Calu3 (cell line): ENCODE results near the gene PLA2G2A. TPM values are rescaled to one million over a fixed set of nuclear protein-coding genes. Genes with fewer than 3 reads are reported as not detected.

Experiments used
- BruUV-seq: library from RNA; stranded (reverse); fragments of 400-500 nt; replicated peaks from 2 replicates; lab custom pipeline; 2021; lab: Mats Ljungman, UMichigan
- CTCF ChIA-PET: fragments of 300-600 bp; sonication (Branson Sonifier 250); formaldehyde crosslinking; loops from one replicate; lab custom pipeline; 2022; ENCODE audit warnings: antibody characterized with exemption; lab: Charles Lee
- DNase-seq: peaks from one replicate; pipeline ENCODE4 v3.0.0; 2022
- H3K27ac Mint-ChIP-seq: one replicate; pipeline ENCODE4 v1.8.0; 2022; ENCODE audit warnings: mixed read lengths; ENCODE audit not compliant: unreplicated experiment
- H3K27me3 Mint-ChIP-seq: one replicate; pipeline ENCODE4 v1.8.0; 2022; ENCODE audit warnings: mixed read lengths; ENCODE audit not compliant: unreplicated experiment
- H3K36me3 Mint-ChIP-seq: one replicate; pipeline ENCODE4 v1.8.0; 2022; ENCODE audit warnings: mild to moderate bottlenecking, moderate library complexity, mixed read lengths; ENCODE audit not compliant: insufficient read depth, unreplicated experiment
- H3K4me1 Mint-ChIP-seq: one replicate; pipeline ENCODE4 v1.8.0; 2022; ENCODE audit warnings: mild to moderate bottlenecking, low read depth, mixed read lengths; ENCODE audit not compliant: unreplicated experiment
- H3K4me3 Mint-ChIP-seq: one replicate; pipeline ENCODE4 v1.8.0; 2022; ENCODE audit warnings: mild to moderate bottlenecking, low read depth, moderate library complexity, mixed read lengths; ENCODE audit not compliant: unreplicated experiment
- H3K9me3 Mint-ChIP-seq: one replicate; pipeline ENCODE4 v1.8.0; 2022; ENCODE audit warnings: low read depth, mixed read lengths; ENCODE audit not compliant: unreplicated experiment
- intact Hi-C: fragments of 100-400 bp; cut with micrococcal nuclease; formaldehyde crosslinking; loops from one replicate; pipeline ENCODE4 v1.10.0; 2022; ENCODE audit not compliant: unreplicated experiment
- total RNA-seq: library from RNA; stranded (reverse); gene quantifications from 2 replicates; pipeline ENCODE4 v1.2.3, GENCODE V29; 2022
- TF ChIP-seq, protein P1 (sequence below): fragments of 200-600 bp; IDR thresholded peaks from one replicate; pipeline ENCODE4 v1.8.0; 2022; ENCODE audit warnings: antibody characterized with exemption; ENCODE audit not compliant: unreplicated experiment

PLA2G2A gene
- total RNA-seq, 1 experiment from 2014 or later: not detected

- Mint-ChIP-seq H3K4me1 (peaks cover 7% of the 10 kb centered on the region), H3K4me3 (no peak overlapping the region), H3K27me3 (peaks cover 54% of the 10 kb centered on the region), H3K27ac (no peak overlapping the region), H3K36me3 (no peaks in the 10 kb centered on the region), H3K9me3 (no peaks in the 10 kb centered on the region)
- intact Hi-C loops: no loop called here
- CTCF ChIA-PET: no interaction called here
- DNase-seq: no peak
- BruUV-seq: no TSS peak
- TF ChIP-seq, protein P1, sequence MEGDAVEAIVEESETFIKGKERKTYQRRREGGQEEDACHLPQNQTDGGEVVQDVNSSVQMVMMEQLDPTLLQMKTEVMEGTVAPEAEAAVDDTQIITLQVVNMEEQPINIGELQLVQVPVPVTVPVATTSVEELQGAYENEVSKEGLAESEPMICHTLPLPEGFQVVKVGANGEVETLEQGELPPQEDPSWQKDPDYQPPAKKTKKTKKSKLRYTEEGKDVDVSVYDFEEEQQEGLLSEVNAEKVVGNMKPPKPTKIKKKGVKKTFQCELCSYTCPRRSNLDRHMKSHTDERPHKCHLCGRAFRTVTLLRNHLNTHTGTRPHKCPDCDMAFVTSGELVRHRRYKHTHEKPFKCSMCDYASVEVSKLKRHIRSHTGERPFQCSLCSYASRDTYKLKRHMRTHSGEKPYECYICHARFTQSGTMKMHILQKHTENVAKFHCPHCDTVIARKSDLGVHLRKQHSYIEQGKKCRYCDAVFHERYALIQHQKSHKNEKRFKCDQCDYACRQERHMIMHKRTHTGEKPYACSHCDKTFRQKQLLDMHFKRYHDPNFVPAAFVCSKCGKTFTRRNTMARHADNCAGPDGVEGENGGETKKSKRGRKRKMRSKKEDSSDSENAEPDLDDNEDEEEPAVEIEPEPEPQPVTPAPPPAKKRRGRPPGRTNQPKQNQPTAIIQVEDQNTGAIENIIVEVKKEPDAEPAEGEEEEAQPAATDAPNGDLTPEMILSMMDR: no peak
Observed at GRCh38 chr1:19981507-19982312, 2.3 kb upstream of the PLA2G2A start.

DNA sequence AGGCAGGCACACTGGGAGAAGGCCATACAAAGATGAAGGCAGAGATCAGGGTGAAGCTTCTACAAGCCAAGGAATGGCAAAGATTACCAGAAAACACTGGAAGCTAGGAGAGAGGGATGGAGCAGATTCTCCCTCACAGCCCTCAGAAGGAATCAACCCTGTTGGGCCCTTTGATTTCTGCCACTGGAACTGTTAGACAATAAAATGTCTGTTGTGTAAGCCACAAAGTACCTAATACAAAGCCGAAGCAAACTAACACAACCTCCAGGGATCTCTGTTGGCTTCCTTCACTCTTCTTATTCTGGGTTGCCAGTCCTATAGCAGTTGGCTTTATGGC is 1.7 kb upstream of the PLA2G2A start:
- Mint-ChIP-seq H3K4me1 (peaks cover 7% of the 10 kb centered on the region), H3K4me3 (no peak overlapping the region), H3K27me3 (peaks cover 60% of the 10 kb centered on the region), H3K9me3 (no peaks in the 10 kb centered on the region), H3K36me3 (no peaks in the 10 kb centered on the region), H3K27ac (no peak overlapping the region)
- DNase-seq: no peak
- intact Hi-C loops: no loop called here
- CTCF ChIA-PET: no interaction called here
- BruUV-seq: no TSS peak
- TF ChIP-seq, protein P1: no peak

DNA sequence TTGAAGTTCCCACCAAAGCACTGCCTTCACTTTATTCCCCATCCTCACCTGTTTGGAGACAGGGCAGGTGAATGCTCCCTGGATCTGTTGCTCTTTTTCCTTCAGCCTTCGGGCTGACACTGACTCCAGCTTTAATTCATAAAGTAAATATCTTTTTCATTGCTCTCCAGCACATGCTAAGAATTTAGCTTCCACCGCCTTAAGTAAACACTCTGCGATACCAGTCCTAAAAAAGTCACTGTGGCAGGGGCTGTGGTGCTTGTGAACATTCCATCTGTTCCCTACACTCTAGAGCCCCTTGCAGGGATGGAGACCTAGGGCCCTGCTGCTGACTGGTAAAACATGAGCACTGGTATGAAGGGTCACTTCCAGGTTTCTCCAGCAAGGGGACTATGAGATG is 896 bp upstream of the PLA2G2A start:
- Mint-ChIP-seq H3K27me3 (peaks cover 60% of the 10 kb centered on the region), H3K4me3 (no peak overlapping the region), H3K9me3 (no peaks in the 10 kb centered on the region), H3K36me3 (no peaks in the 10 kb centered on the region), H3K27ac (no peak overlapping the region), H3K4me1 (peaks cover 7% of the 10 kb centered on the region)
- CTCF ChIA-PET: no interaction called here
- BruUV-seq: no TSS peak
- intact Hi-C loops: no loop called here
- no peak for DNase-seq
- TF ChIP-seq, protein P1: no peak

DNA sequence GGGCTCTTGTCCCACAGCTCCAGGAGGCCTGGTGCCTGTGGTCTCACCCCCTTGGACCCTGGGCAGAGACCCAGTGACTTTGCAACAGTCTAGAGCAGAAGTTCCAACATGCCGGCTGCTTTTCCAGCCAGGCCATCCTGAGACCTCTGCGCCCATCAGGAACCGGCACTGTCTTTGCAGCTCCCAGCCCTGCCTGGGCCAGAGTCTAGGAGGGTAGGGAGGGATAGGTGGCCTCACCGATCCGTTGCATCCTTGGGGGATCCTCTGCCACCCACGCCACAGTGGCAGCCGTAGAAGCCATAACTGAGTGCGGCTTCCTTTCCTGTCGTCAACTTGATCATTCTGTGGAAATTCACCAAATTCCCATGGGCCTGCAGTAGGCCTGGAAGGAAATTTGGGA is 1.3 kb downstream of the PLA2G2A start:
- CTCF ChIA-PET: interaction anchor here (0.5 kb wide), 1 partner anchor 101 kb away, joined by 3 read pairs; no protein-coding TSS in a partner anchor
- Mint-ChIP-seq H3K9me3 (no peaks in the 10 kb centered on the region), H3K36me3 (no peaks in the 10 kb centered on the region), H3K4me1 (peaks cover 17% of the 10 kb centered on the region), H3K4me3 (no peak overlapping the region), H3K27me3 (peaks cover 60% of the 10 kb centered on the region), H3K27ac (no peak overlapping the region)
- BruUV-seq: no TSS peak
- TF ChIP-seq, protein P1: no peak
- DNase-seq: no peak
- intact Hi-C loops: no loop called here
